DMS53 treated with DMSO at 0.1 percent for 48 hours (cell line): Measurements from ENCODE around the gene CAMK2G.

Source experiments
- DNase-seq: peaks from one replicate; lab custom pipeline; 2025; ENCODE audit not compliant: unreplicated experiment; lab: John Stamatoyannopoulos, UW

CAMK2G gene

DNA sequence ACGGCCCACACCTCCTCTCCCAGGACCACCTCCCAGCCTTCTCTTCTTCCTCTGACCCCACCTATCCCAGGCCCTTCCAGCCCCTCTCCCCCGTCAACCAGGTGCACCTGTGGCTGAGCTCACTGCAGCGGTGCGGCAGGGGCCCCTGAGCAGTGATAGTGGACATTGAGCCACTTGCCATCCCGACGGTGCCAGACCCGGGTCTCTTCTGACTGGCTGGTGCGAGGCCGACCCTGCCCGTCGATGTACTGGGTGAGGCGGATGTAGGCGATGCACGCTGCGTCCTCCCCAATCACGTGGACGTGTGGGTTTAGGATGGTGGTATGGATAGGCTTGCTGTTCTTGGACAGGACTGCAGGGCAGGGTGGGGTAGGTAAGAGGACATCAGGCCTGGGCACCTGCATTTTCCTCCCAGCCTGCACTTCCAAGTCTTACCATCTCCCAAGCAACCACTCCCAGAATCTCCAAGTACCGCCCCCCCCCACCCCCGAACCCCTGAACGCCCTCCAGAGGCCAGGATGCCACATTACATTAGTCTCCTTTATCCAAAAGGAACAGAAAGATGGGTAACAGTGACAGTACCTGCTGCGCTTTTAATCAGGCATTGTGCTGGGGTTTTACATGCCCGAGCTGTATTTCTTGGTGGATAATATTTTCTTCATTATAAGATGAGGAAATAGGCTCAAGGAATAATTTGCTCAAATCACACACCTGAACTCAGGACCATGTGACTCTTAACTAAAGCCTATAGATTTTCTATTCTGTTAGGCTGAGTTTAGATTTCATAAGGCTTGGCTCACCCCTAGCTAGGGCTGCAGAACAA lies 59.2 kb downstream of the CAMK2G start:
- DNase-seq: no peak

DNA sequence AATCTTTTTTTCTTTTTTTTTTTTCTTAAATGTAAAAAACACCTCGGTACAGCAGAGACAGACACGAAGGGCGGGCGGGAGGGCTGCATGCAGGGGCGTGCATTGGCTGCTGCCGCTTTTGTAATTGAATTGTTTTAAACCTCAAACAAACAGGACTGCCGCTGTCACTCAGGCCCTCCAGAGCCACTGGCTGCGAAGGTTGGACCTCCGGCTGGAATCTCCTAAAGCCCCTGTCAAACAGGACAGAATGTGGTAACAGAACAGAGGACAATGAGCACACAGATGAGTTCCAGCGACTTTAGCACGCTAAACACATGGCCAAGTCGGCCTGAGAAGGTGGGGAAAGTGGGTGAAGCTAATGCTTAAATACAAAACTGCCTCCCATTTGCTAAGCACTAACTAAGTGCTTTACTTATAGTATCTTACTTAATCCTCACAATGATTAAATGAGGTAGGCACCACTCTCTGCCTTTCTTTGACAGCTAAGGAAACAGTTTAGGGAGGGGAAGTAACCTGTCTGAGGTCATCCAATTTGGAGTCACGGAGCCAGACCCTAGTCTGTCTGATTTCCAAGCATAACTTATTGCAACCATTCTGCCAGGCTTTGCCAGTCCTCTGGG lies 60.0 kb downstream of the CAMK2G start:
- DNase-seq: no peak

DNA sequence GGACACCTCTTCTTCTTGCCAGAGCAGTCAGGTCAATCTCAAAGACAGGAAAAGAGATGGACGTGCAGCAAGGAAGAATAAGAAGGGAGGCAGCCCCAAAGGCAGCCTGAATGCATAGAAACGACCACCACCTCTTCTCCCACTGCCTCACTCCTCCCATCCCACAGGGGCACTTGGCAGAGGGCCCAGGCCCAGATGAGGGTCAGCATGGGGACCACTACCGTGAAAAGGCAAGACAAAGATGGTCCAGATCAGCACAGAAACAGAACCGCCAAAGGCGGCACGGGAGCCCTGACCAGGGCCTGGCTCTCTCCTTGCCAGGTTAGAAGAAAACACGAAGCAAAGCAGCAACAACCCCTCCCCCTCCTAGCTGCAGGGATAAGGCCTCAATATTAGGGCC lies 61.0 kb downstream of the CAMK2G start:
- DNase-seq: no peak

DNA sequence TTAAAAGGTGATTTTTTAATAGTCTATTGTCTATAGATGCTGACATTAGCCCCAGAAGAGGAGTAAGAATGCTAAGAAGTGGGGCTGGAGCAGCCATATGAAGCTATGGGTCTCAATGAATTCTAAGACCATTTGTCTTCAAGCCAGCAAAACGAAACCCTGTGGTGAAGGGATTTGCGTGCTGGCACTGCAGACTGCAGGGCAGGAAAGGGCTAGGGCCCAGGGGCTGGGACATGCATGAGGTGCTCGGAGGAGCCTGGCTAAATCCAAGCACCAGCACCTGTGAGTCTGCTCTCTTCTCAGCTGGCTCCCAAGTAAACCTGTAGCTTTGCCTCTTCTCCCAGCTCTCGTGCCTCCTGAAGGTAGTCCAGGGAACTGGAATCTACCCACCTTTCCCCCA lies 61.7 kb downstream of the CAMK2G start:
- DNase-seq: no peak

DNA sequence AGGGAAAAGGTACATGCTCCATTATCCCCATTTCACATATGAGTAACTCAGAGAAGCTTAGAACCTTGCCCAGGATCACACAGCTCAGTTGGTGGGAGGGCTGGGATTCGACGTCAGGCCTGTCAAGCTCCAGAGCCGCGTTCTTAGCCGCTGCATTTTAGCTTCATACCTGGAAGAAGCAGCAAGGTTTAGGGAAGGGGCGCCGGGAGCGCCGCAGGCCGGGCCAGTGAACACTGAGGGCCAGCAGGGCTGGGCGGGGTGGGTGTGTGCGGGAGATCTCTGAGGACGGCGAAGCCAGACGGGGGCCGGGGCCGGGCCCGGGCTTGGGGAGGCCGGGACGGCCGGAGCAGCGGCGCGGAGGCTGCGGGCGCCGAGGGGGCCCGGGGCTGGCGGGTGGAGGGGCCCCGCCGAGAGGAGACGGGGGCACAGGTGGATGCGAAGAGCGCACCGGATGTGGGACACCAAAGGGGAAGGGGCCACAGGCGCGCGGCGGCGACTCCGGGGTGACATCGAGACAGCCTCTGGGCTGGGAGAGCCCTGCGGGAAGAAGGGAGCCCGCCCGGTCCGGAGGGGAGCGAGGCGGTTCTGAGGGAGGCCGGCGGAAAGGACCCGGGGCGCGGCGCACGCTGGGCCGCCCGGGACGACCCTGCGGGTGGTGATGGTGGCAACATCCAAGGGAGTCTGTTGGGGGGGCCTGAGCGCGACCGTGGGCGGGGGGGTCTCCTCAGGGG lies 63.5 kb downstream of the CAMK2G start:
- DNase-seq: no peak

DNA sequence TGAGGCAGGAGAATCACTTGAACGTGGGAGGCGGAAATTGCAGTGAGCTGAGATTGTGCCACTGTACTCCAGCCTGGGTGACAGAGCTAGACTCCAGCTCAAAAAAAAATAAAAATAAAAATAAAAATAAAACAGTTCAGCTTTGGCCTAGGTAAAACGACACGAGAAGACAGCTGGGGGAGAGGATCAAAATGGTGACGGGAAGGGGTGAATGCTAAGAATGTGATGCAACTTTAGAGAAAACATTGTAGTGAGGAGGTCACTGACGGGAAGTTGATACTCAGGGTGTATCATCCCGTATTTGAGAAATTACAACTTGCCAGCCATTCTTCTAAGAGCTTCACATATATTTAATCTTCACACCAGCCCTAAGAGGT lies 64.0 kb downstream of the CAMK2G start:
- DNase-seq: no peak

DNA sequence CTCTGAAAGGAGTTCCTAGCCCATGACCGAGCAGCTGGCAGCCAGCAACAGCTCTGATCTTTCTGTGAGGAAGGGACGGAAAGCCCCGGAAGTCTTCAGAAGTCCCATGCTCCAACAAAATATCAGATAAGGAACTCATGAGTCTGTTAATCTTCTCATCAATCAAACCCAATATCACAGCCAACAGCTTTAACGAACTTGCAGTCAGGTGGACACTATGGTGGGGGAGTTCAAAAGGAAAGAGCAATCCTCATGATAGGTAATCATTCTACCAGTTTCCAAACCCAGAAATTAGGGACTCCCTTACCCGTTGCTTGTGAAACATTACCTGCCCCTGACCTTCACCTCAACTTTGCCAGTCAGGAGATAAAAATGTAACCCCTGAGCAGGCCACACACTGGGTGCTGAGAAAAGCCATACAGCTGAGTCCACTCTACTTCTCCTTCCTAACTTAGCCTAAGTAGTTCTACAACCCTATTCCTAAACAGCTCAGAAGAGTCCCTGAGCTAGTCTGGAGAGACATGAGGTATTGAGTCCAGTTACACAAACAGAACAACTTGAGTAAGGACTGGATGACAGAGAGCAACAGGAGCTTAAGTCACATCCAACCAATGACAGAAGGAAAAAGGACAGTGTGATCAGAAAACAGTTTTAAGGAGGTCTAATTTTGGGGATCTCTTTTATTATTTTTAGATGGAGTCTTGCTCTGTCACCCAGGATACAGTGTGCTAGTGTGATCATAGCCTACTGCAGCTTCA lies 65.1 kb downstream of the CAMK2G start:
- DNase-seq: no peak

DNA sequence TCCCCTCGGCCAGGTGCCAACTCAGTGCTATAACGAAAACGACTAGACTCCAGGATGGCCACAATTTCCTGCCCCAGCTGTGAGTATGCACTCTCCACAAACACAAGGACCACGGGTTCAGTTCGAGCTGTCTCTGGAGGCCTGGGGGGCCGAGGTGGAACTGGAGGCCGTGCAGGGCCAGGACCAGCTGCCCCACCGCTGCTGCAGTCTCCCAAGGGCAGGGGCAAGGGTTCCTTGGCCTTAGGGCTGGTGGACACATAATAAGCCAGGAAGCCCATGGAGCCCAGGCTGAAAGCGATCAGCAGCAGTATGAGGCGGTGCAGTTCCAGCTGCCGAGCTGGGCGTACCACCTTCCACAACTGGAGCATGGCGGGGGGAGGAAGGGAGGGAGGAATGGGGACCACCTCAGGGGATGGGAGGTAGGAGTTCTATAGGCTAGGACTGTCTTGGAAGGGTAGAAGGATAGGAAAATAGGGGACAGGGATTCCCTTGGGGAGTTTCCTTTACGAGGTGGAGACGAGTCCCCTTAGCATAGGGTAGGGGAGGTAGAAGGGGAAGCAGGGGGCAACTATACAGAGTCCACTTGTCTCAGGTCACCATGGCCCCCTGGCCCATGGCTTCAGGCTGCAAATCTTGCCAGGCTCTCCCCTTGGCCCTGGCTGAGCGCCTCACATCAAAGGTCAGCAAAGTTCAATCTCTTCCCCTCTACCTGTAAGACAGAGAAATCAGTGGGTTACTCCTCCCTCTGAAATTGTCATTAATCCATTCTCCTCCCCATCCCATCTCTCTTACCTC lies 66.1 kb downstream of the CAMK2G start:
- no peak for DNase-seq

DNA sequence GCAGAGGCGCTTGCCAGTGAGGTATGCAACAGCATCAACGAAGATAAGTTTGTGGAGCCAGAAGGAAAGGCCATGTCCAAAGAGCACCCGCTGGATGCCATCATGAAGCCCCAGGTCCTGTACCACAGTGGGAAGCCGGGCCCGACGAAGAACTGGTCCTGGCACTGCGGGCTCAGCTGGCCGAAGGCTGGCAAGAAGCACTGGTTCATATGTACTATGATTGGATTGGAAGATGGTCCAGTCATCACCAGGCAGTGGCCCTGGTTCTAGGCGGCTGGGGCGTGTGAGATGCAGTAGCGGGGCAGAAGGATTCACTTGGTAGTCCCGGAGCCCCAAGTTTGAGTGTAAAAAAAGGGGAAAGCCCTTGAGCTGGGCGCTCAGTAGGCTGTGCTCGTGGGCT lies 66.9 kb downstream of the CAMK2G start:
- DNase-seq: no peak

DNA sequence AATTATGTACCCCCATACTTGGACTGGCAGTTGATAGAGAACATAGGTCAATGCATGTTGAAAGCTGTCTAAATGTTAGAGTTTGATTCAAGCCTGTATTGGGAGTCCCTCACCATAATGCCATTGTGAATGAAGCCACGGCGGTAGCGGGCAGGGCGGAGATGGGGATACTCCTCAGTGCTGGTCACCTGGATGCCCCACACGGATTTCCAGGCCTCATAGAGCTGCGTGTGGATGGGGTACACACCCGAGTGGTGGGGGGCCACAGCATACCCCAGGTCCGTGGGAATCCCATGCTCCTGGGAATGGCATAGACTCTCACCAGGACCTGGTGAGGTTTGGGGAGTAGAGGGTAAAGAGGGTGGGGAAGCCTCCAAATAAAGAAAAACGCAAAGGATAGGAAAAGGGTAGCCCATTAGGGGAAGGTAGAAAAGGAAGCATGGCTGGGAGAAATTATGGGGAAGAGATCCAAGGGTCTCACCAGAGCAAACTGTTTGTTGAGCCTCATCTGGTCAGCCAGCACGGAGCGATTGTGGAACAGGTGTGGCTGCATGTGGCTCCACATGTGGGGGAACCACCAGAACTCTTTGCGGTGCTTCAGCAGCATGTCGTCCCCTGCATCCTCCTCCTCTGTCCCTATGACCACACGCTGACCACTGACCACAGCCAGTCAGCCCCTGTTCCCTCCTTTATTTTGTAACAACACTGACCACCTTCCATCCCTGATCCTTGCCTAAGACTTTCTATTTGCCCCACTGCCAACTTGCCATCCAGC lies 68.0 kb downstream of the CAMK2G start:
- DNase-seq: no peak

DNA sequence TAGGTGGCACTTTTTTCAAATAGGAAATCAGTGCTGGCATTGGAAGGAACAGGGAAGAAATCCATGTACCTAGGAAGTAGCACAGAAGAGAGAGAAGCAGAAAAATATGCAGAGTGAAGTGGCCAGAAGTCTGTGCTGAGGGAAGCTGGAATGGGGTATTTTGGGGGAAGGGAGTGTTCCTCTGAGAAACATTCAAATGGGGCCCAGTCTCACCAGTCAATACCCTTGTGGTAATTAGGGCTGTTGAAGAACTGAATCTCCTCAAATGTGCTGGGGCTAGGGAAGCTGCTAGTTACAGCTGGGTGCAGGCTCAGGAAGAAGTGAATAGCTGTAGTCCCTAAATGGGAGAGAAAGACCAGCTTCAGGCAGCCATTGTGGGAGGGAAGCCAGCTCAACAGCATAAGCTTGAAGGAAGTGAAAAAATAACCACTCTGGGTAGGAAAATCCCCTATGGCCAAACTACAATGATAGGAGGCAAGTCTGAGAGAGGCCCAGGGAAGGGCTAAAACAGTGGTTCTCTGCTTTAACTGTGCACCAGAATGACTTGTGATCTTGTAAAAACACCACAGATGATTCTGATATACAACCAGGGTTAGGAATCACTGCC lies 70.6 kb downstream of the CAMK2G start:
- no peak for DNase-seq

DNA sequence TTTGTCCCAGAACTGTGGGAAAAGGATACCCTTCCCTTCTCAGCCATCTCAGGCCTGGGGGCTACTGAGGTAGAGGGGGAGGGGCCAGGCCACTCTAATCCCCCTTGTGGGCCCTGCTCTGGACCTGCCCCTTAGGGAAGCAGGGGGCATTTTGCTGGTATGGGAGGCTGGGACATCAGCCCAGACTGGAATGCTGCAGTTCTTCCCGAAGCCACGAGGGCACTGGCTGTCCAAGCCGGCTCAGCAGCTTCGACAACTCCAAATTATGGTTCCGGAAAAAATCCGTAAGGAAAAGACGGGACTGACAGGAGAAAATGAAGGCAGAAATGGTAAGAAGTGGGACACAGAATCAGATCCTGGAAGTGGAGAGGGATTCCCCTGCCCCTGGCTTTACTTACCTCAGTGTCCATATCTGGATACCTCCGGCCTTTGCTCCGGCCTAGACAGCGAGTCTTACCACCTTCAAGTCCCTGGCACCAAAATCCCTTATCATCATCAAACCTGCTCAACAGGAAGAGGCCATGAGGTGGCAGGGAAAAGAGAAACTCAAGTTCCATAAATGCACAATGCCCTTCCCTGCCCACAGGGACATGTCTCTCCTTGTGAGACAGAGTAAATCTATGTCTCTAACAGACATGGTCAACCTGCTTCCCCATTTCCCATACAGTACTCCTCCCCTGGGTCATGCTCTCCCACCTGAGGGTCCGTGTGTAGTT lies 71.9 kb downstream of the CAMK2G start:
- no peak for DNase-seq

DNA sequence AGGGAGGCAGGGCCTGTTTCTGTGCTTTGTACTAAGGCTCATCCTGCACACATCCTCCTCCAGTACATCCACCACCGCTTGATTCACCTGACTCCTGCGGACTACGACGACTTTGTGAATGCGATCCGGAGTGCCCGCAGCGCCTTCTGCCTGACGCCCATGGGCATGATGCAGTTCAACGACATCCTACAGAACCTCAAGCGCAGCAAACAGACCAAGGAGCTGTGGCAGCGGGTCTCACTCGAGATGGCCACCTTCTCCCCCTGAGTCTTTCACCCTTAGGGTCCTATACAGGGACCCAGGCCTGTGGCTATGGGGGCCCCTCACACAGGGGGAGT lies 73.1 kb downstream of the CAMK2G start:
- no peak for DNase-seq

DNA sequence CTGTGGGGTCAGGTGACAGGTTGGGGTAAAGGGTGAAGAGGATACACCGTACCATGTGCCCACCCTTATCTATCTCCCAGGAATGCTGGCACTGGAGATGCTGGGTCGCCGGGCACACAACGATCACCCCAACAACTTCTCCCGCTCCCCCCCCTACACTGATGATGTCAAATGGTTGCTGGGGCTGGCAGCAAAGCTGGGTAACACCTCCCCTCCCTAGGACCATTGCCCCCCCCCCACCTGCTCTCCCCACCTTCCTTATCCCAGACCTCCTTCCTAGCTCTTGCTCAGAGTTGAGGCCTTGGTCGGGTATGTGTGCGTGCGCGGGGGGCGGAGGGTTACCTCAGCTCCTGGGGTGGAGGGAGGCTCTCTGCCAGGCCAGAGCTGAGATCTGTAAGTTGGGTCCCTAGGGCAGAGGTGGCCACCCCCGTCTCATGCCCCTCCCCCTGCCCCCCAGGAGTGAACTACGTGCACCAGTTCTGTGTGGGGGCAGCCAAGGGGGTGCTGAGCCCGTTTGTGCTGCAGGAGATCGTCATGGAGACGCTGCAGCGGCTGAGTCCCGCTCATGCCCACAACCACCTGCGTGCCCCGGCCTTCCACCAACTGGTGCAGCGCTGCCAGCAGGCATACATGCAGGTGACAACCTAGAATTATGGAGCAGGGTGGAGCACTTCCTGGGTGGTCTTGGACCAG lies 73.6 kb downstream of the CAMK2G start:
- DNase-seq: no peak

DNA sequence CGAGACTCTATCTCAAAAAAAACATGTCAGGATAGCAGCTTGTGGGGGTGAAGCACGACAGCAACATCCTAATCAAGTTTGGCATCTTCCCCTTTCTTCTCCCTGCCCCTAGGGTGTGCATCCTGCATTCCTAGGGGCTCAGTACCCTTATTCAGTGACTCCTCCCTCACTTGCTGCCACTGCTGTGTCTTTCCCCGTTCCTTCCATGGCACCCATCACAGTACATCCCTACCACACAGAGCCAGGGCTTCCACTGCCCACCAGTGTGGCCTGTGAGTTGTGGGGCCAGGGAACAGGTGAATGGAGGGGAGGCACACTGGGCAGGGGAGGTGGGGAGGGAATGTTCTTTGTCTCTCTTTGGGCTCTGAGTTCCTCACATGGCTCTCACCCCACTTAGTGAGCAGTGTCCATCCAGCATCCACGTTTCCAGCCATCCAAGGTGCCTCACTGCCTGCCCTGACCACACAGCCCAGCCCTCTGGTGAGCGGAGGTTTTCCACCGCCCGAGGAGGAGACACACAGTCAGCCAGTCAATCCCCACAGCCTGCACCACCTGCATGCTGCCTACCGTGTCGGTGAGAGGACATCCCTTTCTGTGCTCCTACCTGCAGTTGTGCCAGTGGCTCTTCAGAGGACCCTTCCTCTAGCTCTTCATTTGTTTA lies 74.3 kb downstream of the CAMK2G start:
- DNase-seq: no peak

DNA sequence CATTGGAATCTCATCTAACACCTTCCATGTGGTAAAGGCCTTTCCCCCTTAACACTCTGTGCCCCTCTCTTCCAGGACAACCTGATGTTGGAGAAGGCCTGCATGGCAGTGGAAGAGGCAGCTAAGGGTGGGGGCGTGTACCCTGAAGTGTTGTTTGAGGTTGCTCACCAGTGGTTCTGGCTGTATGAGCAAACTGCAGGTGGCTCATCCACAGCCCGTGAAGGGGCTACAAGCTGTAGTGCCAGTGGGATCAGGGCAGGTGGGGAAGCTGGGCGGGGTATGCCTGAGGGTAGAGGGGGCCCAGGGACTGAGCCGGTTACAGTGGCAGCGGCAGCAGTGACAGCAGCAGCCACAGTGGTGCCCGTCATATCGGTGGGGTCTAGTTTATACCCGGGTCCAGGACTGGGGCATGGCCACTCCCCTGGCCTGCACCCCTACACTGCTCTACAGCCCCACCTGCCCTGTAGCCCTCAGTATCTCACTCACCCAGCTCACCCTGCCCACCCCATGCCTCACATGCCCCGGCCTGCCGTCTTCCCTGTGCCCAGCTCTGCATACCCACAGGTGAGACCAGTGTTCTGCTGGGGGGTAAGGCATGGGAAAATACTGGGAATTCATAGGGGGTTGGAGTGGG lies 75.3 kb downstream of the CAMK2G start:
- DNase-seq: no peak

DNA sequence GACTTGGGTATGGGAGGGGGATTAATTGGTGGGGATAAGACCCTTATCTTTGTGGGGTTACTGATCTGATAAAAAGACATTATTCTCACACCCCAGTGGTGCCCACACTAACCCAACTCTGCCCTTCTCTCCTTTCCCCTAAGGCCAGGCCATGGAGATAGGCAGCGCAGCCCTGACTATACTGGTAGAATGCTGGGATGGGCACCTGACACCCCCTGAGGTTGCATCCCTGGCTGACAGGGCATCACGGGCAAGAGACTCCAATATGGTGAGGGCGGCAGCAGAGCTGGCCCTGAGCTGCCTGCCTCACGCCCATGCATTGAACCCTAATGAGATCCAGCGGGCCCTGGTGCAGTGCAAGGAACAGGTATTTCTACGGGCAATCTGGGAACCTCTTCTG lies 76.3 kb downstream of the CAMK2G start:
- no peak for DNase-seq
